Kidney tubule cell (primary cell): ENCODE measurements around the gene POLR3A.

Experiments used
- DNase-seq: peaks from one replicate; pipeline ENCODE4 v3.0.0-alpha.2; 2018; ENCODE audit warnings: low spot score

Gene POLR3A

DNA sequence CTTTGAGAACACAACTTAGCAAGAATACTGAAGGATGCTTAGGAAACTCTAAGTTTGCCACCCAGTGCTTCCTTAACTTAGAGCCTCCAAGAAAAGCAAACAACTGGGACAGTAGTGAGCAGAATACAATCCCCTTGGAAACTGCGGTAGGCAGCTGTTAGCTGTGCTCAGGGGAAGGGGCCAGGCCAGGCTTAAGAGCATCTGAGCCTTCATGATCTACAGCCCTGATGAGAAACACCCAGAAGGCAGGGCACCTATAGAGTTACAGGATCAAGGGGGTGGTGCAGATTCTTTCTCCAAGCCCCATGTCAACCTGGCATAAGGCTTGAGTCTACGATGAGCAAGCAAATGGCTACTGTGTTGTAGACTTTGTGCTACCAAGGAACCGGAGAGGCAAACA, 51.4 kb downstream of the POLR3A start:
- no peak for DNase-seq

DNA sequence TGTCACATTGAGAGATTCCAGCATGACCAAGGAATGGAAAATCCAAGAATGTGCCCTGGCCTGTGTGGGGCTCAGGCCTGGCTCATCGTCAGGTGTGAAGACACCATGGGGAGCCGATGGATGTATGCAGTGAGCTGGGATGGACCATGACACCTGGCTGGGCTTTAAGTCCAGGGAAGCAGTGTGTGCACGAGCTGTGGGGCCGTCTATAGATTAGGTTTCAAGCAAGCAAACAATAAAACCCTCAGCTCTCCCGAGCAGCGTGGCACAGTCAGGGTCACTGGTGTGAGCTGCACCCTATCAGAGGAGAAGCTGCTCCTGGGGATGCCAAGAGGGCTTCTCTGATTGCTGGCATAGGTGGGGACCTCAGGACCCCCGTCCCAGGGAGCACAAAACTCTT, 52.3 kb downstream of the POLR3A start:
- DNase-seq = no peak

DNA sequence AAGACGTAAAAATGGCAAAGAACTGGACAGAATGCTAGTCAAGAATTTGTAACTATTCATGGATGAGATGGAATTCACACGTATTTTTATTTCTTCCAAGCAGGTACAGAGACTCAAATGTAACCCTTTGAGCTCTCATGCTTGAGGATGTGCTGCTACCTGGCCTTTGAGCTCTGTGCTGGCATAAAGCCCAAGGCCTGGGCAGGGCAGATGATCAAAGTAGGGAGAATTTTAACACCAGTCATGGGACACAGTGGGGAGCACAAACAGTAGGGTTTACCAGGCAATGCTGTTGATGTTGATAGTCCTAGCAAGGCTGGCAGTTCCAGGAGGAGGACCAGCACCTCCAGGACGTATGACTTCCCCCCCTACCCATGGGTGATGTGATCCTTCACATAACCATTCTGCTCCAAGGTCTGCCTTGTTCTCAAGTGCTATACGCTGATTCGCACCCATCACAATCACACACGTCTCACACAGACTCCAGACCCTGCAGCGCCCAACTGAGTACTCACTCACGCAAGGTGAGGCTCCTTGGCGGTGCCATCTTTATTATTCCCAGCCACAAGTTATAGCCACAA, 54.1 kb downstream of the POLR3A start:
- DNase-seq = no peak

DNA sequence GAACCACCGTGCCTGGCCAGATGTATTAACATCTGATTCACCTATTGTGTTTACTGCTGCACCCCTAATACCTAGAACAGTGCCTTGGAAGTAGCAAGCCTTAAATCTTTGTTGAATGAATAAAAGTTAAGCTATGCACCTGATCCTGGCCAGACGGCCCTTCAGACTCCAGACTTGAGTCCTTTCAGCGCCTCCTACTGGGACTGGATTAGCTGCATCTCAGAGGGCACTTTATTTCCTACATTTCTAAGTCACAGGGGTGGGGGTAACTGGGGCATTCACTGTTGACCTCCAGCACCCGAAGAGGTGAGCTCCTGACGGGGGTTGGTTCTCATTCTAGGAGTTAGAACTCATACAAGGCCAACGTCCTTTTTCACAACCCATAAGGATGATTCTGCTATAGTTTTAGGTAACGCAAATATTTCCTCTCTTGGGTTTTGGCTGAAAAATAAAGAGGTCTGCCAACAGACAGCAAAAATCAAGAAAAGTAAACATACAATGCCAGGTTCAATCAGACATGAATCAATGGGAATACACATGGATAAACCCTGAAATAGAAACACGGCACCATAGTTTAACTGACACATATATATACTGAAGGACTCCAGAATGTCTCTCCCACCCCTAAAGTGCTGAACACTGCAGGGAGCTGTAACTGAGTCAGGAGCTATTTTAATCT, 54.8 kb downstream of the POLR3A start:
- peak; percentile 35 for DNase-seq

DNA sequence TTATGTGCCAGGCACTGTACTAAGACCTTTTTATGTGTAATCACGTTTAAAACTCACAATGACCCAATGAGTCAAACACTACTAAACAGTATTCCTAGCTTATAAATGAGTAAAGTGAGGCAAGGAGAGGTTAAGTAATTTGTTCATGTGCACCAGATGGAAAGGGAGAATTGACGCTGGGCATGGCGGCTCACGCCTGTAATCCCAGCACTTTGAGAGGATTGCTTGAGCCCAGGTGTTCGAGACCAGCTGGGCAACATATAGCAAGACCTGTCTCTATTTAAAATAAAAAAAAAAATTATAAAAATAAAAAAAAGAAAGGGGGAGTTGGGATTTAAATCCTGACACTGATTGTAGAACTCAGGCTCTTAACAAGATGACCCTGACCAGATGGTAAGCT, 56.0 kb downstream of the POLR3A start:
- no peak for DNase-seq

DNA sequence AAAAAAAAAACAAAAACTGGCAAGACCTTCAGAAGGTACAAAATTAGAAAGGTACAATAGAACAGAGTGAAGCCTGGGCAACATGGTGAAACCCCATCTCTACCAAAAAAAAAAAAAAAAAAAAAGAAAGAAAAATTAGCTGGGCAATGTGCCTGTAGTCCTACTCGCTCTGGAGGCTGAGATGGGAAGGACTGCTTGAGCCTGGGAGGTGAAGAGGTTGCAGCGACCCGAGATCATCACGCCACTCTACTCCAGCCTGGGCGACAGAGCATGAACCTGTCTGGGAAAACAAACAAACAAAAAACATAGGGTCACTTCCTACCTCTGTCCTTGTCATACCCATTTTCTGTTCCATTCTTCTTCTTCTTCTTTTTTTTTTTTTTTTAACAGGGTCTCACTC, 57.2 kb downstream of the POLR3A start:
- DNase-seq = no peak

DNA sequence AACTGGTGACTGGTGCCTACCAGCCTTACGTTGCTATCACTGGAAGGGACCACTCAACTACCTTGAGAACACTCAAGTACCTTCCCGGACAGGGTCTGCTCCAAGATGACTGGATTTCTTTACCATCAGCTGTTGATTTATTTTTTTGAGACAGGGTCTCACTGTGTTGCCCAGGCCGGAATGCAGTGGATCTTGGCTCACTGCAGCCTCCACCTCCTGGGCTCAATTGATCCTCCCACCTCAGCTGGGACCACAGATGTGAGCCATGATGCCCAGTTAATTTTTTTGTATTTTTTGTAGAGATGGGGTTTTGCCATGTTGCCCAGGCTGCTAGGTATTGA, 57.5 kb downstream of the POLR3A start:
- no peak for DNase-seq

DNA sequence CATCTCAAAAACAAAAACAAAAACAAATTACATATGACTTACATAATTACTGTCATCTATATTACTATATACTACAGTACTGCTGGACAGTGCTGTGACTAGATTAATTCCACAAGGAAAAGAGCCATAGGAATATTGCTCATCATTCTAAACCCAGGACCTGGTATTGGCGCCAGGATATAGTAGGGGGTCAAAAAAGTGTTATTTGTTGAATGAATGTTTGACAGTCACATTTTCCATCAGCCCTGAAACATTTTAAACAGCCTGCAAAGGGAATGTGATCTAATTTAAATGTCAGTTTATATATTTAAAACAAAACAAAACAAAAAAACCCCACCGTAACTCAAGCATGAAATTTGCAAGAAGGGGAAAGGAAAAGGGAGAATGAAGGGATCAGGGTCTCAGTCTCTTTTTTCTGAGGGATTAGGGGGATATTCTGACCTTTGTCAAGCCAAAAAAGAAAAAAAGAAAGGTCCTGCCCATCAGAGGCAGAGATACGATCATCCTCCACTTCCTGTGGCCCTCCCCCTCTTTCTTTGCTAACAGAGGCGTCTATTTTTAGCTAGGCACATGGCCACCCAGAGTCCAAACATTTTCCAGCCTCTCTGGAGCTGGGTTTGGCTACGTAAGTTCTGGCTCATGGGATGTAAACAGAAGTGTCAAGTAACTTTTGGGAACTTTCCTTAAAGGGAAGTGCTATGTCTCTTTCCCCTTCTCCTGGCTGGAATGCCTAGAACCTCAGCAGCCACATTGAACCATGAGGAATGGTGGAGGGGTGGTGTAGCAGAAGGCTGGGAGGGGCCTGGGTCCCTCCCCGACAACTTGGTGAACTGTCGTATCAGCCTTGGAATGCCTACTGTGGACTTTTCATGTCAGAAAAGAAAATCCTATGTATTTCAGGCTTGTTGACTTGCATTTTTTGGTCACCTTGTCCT, 58.2 kb downstream of the POLR3A start:
- DNase-seq = peak; percentile 33

DNA sequence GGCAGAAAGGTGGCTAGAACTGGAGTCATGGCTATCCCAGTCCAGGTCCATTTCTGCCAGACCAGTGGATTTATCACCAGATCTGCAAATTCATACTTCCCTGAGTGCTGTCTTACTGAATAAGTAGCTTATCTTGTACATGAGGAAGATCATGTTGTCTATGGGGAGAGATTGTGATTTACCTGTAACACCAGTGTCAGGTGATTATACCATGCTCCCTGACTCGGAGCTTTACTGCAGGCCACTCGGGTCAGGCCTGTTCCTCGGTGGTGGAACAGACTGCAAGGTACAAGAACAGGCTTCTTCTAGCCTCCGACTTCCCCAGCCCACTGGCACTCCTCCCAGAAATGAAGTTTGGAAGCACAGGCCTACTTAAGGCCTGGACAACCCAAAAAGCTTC, 60.2 kb downstream of the POLR3A start:
- no peak for DNase-seq

DNA sequence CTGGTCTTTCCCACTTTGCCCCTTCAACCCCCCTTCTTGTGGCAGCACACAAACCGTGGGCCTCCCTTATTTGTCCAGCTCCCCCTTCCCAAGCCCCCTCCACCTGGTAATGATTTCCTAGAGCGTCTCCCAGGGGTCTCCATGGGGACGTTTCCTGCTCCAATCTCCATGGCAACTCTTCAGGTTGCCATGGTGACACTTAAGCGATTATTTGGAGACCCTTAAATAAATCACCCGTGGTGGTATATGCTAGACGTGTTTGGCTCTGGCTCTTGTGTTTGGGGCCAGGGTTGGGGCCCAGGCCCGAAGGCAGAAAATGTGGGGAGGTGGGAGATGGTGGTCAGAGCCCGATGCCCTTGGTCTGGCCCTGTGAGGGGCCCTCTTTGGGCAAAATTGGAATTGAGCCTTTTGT, 61.7 kb downstream of the POLR3A start:
- no peak for DNase-seq

DNA sequence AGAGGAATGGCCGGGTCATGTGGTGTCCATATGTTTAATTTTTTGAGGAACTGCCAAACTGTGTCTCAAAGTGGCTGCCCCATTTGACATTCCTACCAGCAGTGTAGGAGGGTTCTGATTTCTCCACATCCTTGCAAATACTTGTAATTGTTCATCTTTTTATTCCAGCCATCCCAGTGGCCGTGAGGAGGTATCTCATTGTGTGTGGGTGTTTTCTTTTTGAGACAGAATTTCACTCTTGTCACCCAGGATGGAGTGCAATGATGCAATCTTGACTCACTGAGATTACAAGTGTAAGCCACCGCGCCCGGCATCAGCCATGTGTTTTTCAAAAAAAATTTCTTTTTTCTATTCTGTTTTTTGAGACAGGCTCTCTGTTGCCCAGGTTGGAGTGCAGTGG, 64.0 kb downstream of the POLR3A start:
- peak; percentile 10 for DNase-seq

DNA sequence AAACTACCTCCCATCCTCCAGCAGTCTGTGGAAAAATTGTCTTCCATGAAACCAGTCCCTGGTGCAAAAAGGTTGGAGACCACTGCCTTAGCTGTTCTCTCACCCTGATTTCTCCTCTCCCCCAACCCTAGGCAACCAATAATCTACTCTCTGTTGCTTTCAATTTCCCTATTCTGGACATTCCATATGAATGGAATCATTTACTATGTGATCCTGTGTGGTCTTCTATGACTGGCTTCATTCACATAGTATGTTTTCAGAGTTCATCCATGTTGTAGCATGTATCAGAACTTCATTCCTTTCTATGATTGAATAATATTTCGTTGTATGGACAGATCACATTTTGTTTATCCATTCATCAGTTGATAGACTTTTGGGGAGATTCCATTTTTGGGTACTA, 64.5 kb downstream of the POLR3A start:
- DNase-seq = no peak

DNA sequence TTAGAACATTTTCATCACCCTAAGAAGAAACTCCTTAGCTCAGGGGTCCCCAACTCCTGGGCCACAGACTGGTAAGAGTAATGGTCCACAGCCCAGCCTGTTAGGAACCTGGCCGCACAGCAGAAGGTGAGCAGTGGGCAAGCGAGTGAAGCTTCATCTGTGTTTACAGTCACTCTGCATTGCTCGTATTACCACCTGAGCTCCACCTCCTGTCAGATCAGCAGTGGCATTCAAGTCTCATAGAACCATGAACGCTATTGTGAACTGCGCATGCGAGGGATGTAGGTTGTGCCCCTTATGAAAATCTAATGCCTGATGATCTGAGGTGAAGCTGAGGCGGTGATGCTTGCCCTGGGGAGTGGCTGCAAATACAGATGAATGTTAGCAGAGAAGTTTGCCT, 65.4 kb downstream of the POLR3A start:
- no peak for DNase-seq

DNA sequence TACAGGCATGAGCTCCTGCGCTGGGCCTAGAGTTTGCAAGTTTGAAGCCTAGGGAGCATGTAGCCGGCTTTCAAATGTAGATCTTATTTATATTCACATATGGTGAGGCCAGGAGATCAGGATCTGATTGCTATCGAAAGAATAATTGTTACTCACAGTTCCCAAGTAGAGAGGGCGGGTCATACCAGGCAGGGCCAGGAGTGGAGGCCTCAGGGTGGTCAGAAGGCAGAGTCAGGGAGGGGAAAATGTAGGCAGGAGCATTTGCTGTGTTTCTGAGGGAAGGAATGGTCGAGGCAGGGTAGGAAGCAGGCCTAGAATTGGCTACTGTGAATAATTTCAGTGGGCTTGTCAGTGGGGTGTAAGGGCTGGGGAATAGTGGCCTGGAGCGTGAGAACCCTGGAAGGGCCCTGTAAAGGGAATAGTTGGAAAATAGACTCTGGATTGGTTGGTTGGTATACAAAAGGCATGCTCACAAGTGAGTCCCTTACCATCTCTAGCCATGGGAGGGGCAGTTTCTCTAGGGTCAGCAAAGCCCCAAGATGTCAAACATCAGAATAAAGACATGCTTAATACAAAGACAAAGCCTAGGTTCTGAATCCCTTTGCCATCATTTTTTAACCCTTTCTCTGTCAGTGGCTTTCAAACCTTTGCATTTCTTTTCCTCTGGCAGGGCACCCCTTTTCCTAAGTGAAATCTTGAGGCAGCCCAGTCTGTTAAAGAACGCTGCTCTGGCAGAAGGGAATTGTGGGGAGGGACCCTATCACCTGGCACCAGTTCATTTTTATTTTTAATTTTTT, 66.8 kb downstream of the POLR3A start:
- DNase-seq = no peak

DNA sequence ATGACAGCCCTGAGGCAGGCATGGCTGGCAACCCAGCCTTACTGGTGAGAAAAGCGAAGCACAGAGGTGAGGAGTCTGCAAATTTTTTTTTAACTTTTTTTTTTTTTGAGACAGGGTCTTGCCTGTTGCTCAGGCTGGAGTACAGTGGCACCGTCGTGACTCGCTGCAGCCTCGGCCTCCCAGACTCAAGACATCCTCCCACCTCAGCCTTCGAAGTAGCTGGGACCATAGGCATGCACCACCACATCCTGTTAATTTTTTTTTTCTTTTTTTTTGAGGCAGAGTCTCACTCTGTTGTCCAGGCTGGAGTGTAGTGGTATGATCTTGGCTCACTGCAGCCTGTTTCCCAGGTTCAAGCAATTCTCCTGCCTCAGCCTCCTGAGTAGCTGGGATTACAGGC, 67.6 kb downstream of the POLR3A start:
- no peak for DNase-seq

DNA sequence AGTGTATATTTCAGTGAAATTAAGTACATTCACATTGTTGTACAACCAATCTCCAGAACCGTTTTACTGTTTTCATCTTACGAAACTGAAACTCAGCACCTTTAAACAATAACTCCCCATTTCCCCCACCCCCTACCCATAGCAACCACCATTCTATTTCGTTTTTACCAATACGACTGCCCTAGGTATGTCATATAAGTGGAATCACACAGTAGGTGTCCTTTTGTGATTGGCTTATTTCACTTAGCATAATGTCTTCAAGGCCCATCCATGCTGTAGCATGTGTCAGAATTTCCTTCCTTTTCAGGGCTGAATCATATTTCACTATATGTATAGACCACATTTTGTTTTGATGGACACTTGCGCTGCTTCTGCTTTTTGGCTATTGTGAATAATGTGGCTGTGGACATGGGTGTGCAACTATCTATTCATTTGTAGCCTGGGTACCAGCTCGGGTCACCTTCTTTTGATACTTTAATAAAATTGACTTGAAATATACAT, 68.4 kb downstream of the POLR3A start:
- DNase-seq = no peak

DNA sequence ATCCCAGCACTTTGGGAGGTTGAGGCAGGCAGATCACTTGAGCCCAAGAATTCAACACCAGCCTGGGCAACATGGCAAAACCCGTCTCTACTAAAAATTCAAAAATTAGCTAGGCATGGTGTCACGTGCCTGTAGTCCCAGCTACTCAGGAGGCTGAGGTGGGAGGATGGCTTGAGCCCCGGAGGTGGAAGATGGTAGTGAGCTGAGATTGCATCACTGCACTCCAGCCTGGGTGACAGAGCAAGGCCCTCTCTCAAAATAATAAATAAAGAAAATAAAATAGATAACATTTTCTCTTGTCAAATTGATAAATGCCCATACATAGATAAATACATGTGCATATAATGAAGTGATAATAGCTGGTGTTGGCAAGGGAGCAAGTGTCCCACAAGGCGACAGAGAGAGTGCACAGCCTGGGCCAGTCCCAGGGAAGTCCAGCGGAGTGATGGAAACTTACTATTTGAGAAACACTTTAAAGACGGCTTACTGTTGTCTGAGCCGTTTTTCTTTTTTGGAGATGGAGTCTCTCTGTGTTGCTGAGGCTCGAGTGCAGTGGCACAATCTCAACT, 69.3 kb downstream of the POLR3A start:
- DNase-seq = no peak

DNA sequence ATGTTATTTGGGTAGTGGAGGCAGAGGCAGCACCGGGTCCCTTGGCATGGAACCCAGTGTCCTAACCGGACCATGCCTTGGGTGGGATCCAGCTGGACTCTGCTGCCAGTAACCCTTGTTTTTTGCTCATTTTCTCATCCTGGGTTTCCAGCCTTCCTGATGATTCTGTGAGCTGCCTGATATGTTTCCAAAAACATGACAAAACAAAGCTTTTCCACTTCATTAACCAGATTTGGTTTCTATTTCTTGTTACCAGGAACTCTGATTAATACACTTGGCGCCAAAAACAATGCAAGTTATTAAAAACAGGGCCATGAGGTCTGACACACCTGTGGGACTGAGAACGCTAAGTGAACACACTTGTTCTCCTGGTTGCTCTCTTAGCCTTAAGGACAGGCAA, 69.9 kb downstream of the POLR3A start:
- DNase-seq = no peak

DNA sequence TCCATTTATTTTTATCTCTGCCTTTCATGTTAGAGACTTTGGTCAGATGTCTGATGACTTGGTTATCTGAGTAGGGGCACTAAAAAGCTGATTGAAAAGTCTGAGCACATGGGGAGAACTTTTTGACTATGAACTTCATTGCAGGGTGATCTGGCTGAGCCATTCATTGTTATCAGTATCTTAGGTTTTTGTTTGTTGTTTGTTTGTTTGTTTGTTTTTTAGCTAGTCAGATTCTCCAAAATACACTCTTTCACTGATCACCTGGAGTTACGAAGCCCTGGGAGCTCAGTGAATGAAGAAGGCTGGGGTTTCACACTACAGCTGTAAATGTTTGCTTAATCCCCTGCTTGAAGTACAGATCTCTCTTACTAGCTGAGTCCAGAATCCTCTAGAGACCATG, 74.2 kb downstream of the POLR3A start:
- no peak for DNase-seq

DNA sequence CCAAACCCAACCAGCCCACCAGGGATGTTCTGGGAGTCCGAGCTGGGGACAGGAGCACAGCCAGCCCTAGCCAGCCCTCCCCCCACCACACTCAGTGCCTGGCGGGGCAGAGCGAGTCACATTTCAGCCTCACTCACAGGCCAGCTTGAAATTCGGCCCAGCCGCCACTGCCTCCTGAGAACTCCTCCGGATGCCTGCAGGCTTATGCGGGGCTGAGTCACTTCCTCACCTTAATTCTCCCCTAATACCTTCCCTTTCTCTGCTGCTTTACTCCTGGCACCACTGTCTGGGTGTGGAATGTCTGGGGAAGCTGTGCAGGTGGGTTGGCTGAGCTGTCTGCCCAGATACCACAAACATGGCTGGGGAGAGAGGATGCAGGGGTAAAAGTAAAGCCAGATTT, 80.1 kb downstream of the POLR3A start:
- DNase-seq = peak; percentile 98

DNA sequence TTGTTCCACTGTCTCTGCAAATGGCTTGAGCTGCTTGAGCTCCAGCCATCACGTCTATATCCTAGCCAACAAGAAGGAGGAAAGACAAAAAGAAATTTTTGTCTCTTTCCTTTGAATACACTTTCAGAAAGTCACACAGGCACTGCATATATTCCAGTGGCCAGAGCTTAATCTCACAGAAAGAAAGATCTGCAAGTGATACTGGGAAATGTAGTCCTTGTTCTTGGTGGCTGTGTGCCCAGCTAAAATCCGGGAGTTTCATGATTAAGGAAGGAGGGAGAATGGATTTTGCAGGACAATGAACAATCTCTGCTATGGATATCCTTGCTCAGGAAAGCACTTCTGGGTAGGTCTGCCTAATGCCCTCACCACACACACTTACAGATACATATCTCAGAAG, 83.2 kb downstream of the POLR3A start:
- no peak for DNase-seq

DNA sequence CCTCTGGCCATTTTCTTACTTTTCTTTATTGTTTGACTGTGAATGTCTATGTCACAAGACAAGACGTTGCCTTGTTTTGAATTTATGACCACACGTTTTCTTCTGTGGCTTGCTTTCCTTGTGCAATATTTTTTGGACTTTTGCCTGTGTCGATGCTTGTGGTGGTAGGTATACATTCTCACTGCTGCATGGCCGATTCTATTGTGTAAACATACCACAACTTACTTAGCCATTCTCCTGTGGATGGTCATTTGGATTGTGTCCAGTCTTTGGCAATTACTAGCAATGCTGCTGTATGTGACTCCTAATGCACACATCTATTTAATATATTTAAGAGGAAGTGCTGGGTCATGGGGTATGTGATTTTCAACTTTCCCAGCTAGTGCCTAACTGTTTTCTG, 84.8 kb downstream of the POLR3A start:
- peak; percentile 46 for DNase-seq
